Measurements from ENCODE around the gene SLC26A8. TPM values are rescaled to one million over a fixed set of nuclear protein-coding genes. Genes with fewer than 3 reads are reported as not detected.

Gene SLC26A8
- total and polyA plus RNA-seq, 2 of the 13 experiments (the other 11 are each of a cell fraction or from before 2014, with no cell fraction given) = 0.46 TPM; not detected in 1

DNA sequence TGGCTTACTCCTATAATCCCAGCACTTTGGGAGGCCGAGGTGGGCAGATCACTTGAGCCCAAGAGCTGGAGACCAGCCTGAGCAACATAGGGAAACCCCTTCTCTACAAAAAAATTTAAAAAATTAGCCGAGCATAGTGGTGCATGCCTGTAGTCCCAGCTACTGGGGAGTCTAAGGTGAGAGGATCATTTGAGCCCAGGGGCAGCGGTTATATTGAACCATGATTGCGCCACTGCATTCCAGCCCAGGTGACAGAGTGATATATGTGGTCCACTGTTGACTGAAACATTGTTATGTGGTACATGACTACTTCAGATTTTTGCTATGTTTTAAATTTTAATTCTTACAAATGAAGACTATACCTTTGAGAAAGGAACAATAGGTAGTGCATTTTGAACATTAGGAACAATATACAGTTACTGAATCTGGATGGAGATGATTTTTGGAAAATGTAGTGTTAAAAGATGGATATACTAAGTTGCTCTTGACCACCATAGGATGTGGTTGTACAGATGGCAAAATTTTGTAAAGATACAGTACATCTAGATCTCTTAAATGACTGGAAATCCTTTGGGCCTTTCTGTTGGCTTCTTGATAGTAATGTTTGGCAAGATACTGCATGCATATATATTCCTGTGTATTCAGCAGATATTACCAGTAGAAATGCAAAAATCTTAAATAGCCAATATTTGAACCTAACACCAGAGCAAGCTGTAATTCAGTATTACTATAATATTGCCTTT, 39.0 kb upstream of the SLC26A8 start (continued):
- TF ChIP-seq EHMT2 (IDR thresholded peaks at IDR 0.05; ENCODE audit: borderline replicate concordance, low read depth, low read length) (no peak), ZBTB7A (CRISPR knock-in tag; IDR thresholded peaks at IDR 0.05) (0 out of 2 replicates have a peak, but pooled peaks have one; percentile 41), ZNF451 (CRISPR knock-in tag; IDR thresholded peaks at IDR 0.05) (no peak), ZEB1 (IDR thresholded peaks at IDR 0.05; ENCODE audit: insufficient replicate concordance, low read depth) (peak; percentile 92), HMGA1 (CRISPR knock-in tag; conservative IDR thresholded peaks at IDR 0.05) (no peak), ZNF331 (CRISPR knock-in tag; IDR thresholded peaks at IDR 0.05) (peak; percentile 67; the same call in 1 of the 2 replicates), PHB2 (IDR thresholded peaks at IDR 0.05; ENCODE audit: partially characterized antibody) (no peak), GABPB1 (CRISPR knock-in tag; IDR thresholded peaks at IDR 0.05) (no peak), SOX13 (IDR thresholded peaks at IDR 0.05) (peak; percentile 31; the same call in 1 of the 2 replicates), SOX13 (CRISPR knock-in tag; conservative IDR thresholded peaks at IDR 0.05 in 1 of 2, IDR thresholded peaks at IDR 0.05 in 1 of 2) (peak in 1 of 2 experiments; percentile 82; a peak in 2 of 4 replicates), NCOR1 (IDR thresholded peaks at IDR 0.05; ENCODE audit: borderline replicate concordance, low read length) (0 out of 2 replicates have a peak, but pooled peaks have one; percentile 37), SATB2 (CRISPR knock-in tag; IDR thresholded peaks at IDR 0.05) (no peak), ZNF644 (CRISPR knock-in tag; IDR thresholded peaks at IDR 0.05; ENCODE audit: low read depth) (peak; percentile 71), CEBPG (CRISPR knock-in tag; IDR thresholded peaks at IDR 0.05) (peak; percentile 97), CEBPB (IDR thresholded peaks at IDR 0.05; ENCODE audit: borderline replicate concordance, low read depth, low read length) (peak; percentile 95), RXRA (CRISPR knock-in tag; IDR thresholded peaks at IDR 0.05) (peak; percentile 47; the same call in 1 of the 2 replicates), ZNF549 (CRISPR knock-in tag; IDR thresholded peaks at IDR 0.05) (no peak), IRF2 (CRISPR knock-in tag; IDR thresholded peaks at IDR 0.05) (peak; percentile 65; the same call in 1 of the 2 replicates), HOXA3 (CRISPR knock-in tag; IDR thresholded peaks at IDR 0.05) (peak; percentile 64; the same call in 1 of the 2 replicates), ZNF747 (CRISPR knock-in tag; IDR thresholded peaks at IDR 0.05; ENCODE audit: borderline replicate concordance) (no peak), PAF1 (CRISPR knock-in tag; IDR thresholded peaks at IDR 0.05) (no peak), NR1H2 (CRISPR knock-in tag; IDR thresholded peaks at IDR 0.05; ENCODE audit: borderline replicate concordance, low read depth) (no peak), ZNF3 (CRISPR knock-in tag; IDR thresholded peaks at IDR 0.05) (0 out of 2 replicates have a peak, but pooled peaks have one; percentile 76)
- TF ChIP-seq, protein P1, sequence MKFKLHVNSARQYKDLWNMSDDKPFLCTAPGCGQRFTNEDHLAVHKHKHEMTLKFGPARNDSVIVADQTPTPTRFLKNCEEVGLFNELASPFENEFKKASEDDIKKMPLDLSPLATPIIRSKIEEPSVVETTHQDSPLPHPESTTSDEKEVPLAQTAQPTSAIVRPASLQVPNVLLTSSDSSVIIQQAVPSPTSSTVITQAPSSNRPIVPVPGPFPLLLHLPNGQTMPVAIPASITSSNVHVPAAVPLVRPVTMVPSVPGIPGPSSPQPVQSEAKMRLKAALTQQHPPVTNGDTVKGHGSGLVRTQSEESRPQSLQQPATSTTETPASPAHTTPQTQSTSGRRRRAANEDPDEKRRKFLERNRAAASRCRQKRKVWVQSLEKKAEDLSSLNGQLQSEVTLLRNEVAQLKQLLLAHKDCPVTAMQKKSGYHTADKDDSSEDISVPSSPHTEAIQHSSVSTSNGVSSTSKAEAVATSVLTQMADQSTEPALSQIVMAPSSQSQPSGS (CRISPR knock-in tag; IDR thresholded peaks at IDR 0.05) = peak; percentile 59; the same call in 1 of the 2 replicates
- TF ChIP-seq, protein P2, sequence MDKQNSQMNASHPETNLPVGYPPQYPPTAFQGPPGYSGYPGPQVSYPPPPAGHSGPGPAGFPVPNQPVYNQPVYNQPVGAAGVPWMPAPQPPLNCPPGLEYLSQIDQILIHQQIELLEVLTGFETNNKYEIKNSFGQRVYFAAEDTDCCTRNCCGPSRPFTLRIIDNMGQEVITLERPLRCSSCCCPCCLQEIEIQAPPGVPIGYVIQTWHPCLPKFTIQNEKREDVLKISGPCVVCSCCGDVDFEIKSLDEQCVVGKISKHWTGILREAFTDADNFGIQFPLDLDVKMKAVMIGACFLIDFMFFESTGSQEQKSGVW (CRISPR knock-in tag; IDR thresholded peaks at IDR 0.05; ENCODE audit: borderline replicate concordance) = no peak
- TF ChIP-seq, protein P3, sequence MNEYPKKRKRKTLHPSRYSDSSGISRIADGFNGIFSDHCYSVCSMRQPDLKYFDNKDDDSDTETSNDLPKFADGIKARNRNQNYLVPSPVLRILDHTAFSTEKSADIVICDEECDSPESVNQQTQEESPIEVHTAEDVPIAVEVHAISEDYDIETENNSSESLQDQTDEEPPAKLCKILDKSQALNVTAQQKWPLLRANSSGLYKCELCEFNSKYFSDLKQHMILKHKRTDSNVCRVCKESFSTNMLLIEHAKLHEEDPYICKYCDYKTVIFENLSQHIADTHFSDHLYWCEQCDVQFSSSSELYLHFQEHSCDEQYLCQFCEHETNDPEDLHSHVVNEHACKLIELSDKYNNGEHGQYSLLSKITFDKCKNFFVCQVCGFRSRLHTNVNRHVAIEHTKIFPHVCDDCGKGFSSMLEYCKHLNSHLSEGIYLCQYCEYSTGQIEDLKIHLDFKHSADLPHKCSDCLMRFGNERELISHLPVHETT (CRISPR knock-in tag; conservative IDR thresholded peaks at IDR 0.05) = no peak
- TF ChIP-seq, protein P4, sequence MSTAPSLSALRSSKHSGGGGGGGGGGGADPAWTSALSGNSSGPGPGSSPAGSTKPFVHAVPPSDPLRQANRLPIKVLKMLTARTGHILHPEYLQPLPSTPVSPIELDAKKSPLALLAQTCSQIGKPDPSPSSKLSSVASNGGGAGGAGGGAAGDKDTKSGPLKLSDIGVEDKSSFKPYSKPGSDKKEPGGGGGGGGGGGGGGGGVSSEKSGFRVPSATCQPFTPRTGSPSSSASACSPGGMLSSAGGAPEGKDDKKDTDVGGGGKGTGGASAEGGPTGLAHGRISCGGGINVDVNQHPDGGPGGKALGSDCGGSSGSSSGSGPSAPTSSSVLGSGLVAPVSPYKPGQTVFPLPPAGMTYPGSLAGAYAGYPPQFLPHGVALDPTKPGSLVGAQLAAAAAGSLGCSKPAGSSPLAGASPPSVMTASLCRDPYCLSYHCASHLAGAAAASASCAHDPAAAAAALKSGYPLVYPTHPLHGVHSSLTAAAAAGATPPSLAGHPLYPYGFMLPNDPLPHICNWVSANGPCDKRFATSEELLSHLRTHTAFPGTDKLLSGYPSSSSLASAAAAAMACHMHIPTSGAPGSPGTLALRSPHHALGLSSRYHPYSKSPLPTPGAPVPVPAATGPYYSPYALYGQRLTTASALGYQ (CRISPR knock-in tag; IDR thresholded peaks at IDR 0.05) = no peak
